ENCODE data around the gene DEPP1.

Gene DEPP1

GRCh38 chr10:44993226-44993921 is 14.8 kb upstream of the DEPP1 start:
- no peak for DNase-seq

- no peak for DNase-seq
These were observed 14.2 kb upstream of the DEPP1 start for GRCh38 chr10:44992732-44993225.

- no peak for DNase-seq
These were observed 13.6 kb upstream of the DEPP1 start for GRCh38 chr10:44992070-44992731.

- no peak for DNase-seq
These were observed 13.0 kb upstream of the DEPP1 start for GRCh38 chr10:44991571-44991970.

- DNase-seq, result no peak
These were observed 12.4 kb upstream of the DEPP1 start for GRCh38 chr10:44990965-44991364.

- no peak for DNase-seq
These were observed 11.7 kb upstream of the DEPP1 start for GRCh38 chr10:44990302-44990655.

- no peak for DNase-seq
These were observed 11.1 kb upstream of the DEPP1 start for GRCh38 chr10:44989597-44990301.

GRCh38 chr10:44988957-44989585 is 10.5 kb upstream of the DEPP1 start:
- no peak for DNase-seq

GRCh38 chr10:44986670-44987069 is 8.1 kb upstream of the DEPP1 start:
- no peak for DNase-seq

- no peak for DNase-seq
These were observed 7.6 kb upstream of the DEPP1 start for GRCh38 chr10:44986179-44986578.

- DNase-seq, result no peak
These were observed 6.6 kb upstream of the DEPP1 start for GRCh38 chr10:44985175-44985681.

- DNase-seq, result no peak
These were observed 6.1 kb upstream of the DEPP1 start for GRCh38 chr10:44984671-44985101.

- no peak for DNase-seq
These were observed 5.3 kb upstream of the DEPP1 start for GRCh38 chr10:44983895-44984278.

GRCh38 chr10:44983066-44983894 is 4.7 kb upstream of the DEPP1 start:
- no peak for DNase-seq

- DNase-seq, result no peak
These were observed 3.9 kb upstream of the DEPP1 start for GRCh38 chr10:44982496-44982895.

GRCh38 chr10:44982114-44982460 is 3.5 kb upstream of the DEPP1 start:
- no peak for DNase-seq

GRCh38 chr10:44981172-44982113 is 2.8 kb upstream of the DEPP1 start:
- no peak for DNase-seq

- DNase-seq, result no peak
These were observed 1.9 kb upstream of the DEPP1 start for GRCh38 chr10:44980309-44981171.

GRCh38 chr10:44979281-44980191 is 927 bp upstream of the DEPP1 start:
- no peak for DNase-seq
